Measurements from ENCODE around the gene DRD3.

The DRD3 gene

GRCh38 chr3:114144909-114145688, 33.8 kb downstream of the DRD3 start:
- H3K4me3 ChIP-seq (ENCODE audit: low read depth, low read length), result no peak overlapping the region
- TF ChIP-seq CTCF (IDR thresholded peaks at IDR 0.05; ENCODE audit: borderline replicate concordance, insufficient read depth, low read depth, low read length), result no peak

GRCh38 chr3:114143817-114144216, 35.0 kb downstream of the DRD3 start:
- no peak for TF ChIP-seq CTCF (IDR thresholded peaks at IDR 0.05; ENCODE audit: borderline replicate concordance, insufficient read depth, low read depth, low read length)
- no peak overlapping the region for H3K4me3 ChIP-seq (ENCODE audit: low read depth, low read length)

GRCh38 chr3:114139836-114140235, 39.0 kb downstream of the DRD3 start:
- no peak overlapping the region for H3K4me3 ChIP-seq (ENCODE audit: low read depth, low read length)
- TF ChIP-seq CTCF (IDR thresholded peaks at IDR 0.05; ENCODE audit: borderline replicate concordance, insufficient read depth, low read depth, low read length), result no peak

GRCh38 chr3:114133947-114134346, 44.9 kb downstream of the DRD3 start:
- TF ChIP-seq CTCF (IDR thresholded peaks at IDR 0.05; ENCODE audit: borderline replicate concordance, insufficient read depth, low read depth, low read length), result no peak
- H3K4me3 ChIP-seq (ENCODE audit: low read depth, low read length), result no peak overlapping the region

- no peak for TF ChIP-seq CTCF (IDR thresholded peaks at IDR 0.05; ENCODE audit: borderline replicate concordance, insufficient read depth, low read depth, low read length)
Observed at GRCh38 chr3:114132500-114132899, 46.4 kb downstream of the DRD3 start.

GRCh38 chr3:114128826-114129225, 50.0 kb downstream of the DRD3 start:
- TF ChIP-seq CTCF (IDR thresholded peaks at IDR 0.05; ENCODE audit: borderline replicate concordance, insufficient read depth, low read depth, low read length), result no peak
- no peak overlapping the region for H3K4me3 ChIP-seq (ENCODE audit: low read depth, low read length)

More at GRCh38 chr3:114132500-114132899, 46.4 kb downstream of the DRD3 start:
- no peak overlapping the region for H3K4me3 ChIP-seq (ENCODE audit: low read depth, low read length)

- no peak for TF ChIP-seq CTCF (IDR thresholded peaks at IDR 0.05; ENCODE audit: borderline replicate concordance, insufficient read depth, low read depth, low read length)
- no peak overlapping the region for H3K4me3 ChIP-seq (ENCODE audit: low read depth, low read length)
Observed at GRCh38 chr3:114128231-114128630, 50.6 kb downstream of the DRD3 start.
